Erythroblast (primary cell): ENCODE data around the gene TERF2IP.

Experiments
- GATA1 ChIP-seq: IDR thresholded peaks from 2 replicates; pipeline ENCODE4 v1.6.1; 2011; ENCODE audit warnings: low read depth, mild to moderate bottlenecking, control low read depth, low read length, moderate library complexity
- POLR2A ChIP-seq: IDR thresholded peaks from 2 replicates; pipeline ENCODE4 v1.6.1; 2011; ENCODE audit warnings: mild to moderate bottlenecking, low read length

DNA sequence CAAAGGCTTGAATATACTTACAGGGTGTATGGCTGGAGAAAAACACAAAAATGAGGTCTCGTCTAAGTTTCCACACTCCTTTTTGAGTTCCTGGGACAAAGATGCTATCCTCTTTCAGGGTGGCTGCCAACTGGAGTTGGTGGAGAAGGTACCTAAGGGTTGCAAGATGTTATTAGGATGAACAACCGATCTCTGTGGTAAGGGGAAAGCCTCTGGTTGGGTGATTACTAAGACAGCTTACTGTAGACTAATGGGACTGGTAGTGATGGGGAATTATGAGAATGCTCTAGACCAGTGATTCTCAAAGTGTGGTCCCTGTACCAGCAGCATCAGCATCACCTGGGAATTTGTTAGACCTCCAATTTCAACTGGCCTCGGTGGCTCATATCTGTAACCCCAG lies 30.5 kb upstream of the TERF2IP start:
- no peak for TF ChIP-seq POLR2A
- no peak for TF ChIP-seq GATA1
